ENCODE results near the gene APLNR.

DNA sequence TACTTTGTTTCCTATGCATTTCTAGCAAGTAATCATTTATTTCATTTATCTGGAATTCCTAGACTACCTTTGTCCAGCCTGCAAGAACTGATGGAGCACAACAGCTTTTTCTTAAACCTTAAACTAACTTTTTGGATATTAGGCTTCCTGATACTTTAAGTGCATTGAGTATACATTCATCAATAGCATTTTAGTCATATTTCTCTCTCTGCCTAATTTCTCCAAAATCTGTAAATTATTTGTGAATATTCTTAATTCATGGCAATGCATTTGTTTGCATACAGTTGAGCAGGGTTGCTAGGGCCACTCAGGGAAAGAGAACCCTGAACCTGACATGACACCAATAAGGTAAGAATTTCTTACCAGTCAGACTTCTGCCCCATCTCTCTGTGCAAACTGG, 29.1 kb upstream of the APLNR start:
- TF ChIP-seq, protein P1, sequence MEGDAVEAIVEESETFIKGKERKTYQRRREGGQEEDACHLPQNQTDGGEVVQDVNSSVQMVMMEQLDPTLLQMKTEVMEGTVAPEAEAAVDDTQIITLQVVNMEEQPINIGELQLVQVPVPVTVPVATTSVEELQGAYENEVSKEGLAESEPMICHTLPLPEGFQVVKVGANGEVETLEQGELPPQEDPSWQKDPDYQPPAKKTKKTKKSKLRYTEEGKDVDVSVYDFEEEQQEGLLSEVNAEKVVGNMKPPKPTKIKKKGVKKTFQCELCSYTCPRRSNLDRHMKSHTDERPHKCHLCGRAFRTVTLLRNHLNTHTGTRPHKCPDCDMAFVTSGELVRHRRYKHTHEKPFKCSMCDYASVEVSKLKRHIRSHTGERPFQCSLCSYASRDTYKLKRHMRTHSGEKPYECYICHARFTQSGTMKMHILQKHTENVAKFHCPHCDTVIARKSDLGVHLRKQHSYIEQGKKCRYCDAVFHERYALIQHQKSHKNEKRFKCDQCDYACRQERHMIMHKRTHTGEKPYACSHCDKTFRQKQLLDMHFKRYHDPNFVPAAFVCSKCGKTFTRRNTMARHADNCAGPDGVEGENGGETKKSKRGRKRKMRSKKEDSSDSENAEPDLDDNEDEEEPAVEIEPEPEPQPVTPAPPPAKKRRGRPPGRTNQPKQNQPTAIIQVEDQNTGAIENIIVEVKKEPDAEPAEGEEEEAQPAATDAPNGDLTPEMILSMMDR (conservative IDR thresholded peaks at IDR 0.05; ENCODE audit: low read length): no peak
- no peak for TF ChIP-seq EZH2phosphoT487 (IDR thresholded peaks at IDR 0.05; ENCODE audit: borderline replicate concordance, low read depth, low read length)
